AG09309 (cell line): Measurements from ENCODE around the gene ZNHIT1.
"Not testable (repeated sequence)": the region's sequence is repeated elsewhere in the genome, so short reads cannot be mapped to it uniquely, and the experiment has no call there.

Experiments used
- DNase-seq: peaks from one replicate; pipeline ENCODE4 v3.0.0-alpha.2; 2010; ENCODE audit warnings: low read depth
- H3K4me3 ChIP-seq: 2 replicates; pipeline ENCODE4 v1.5.1; 2011; ENCODE audit warnings: mild to moderate bottlenecking, low read depth, low read length, moderate library complexity; ENCODE audit not compliant: control insufficient read depth
- CTCF ChIP-seq: IDR thresholded peaks from 2 replicates; pipeline ENCODE4 v1.5.1; 2011; ENCODE audit warnings: mild to moderate bottlenecking, low read depth, low read length, inconsistent platforms; ENCODE audit not compliant: insufficient read depth, control insufficient read depth; ENCODE audit errors: missing control alignments

The ZNHIT1 gene

GRCh38 chr7:101186844-101187428, 31.0 kb upstream of the ZNHIT1 start:
- no peak for TF ChIP-seq CTCF
- DNase-seq = no peak
- no peak overlapping the region for H3K4me3 ChIP-seq

DNA sequence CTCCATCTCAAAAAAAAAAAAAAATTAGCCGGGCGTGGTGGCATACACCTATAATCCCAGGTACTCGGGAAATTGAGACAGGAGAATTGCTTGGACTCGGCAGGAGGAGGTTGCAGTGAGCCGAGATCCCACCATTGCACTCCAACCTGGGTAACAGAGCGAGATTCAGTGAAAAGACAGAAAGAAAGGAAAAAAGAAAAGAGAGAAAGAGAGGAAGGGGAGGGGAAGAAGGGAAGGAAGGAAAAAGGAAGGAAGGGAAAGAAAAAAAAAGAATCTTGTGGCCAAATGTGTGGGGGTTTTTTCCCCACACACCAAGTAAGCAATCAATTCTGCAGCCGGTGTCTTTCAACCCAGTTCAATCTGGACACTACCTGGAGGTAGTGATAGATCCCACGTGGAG, 28.9 kb upstream of the ZNHIT1 start:
- no peak for TF ChIP-seq CTCF
- H3K4me3 ChIP-seq = no peak overlapping the region
- DNase-seq = no peak

GRCh38 chr7:101195884-101196283, 22.1 kb upstream of the ZNHIT1 start:
- no peak overlapping the region for H3K4me3 ChIP-seq
- no peak for TF ChIP-seq CTCF
- DNase-seq = no peak

GRCh38 chr7:101197991-101198390, 20.0 kb upstream of the ZNHIT1 start:
- no peak overlapping the region for H3K4me3 ChIP-seq
- no peak for TF ChIP-seq CTCF
- no peak for DNase-seq

GRCh38 chr7:101198476-101198875, 19.5 kb upstream of the ZNHIT1 start:
- TF ChIP-seq CTCF = no peak
- no peak overlapping the region for H3K4me3 ChIP-seq
- DNase-seq = no peak

GRCh38 chr7:101199522-101199921, 18.4 kb upstream of the ZNHIT1 start:
- DNase-seq, H3K4me3 ChIP-seq: not testable (repeated sequence)

GRCh38 chr7:101200504-101200861, 17.5 kb upstream of the ZNHIT1 start:
- H3K4me3 ChIP-seq = no peak overlapping the region
- no peak for DNase-seq
- TF ChIP-seq CTCF = no peak
